ENCODE data around the gene SYNPO2L. TPM values are rescaled to one million over a fixed set of nuclear protein-coding genes. Genes with fewer than 3 reads are reported as not detected.
"Not testable (repeated sequence)": the region's sequence is repeated elsewhere in the genome, so short reads cannot be mapped to it uniquely, and the experiment has no call there.

SYNPO2L gene
- total RNA-seq (not detected), polyA plus RNA-seq (under 1 TPM in 2 of 3 donors, not detected in 1; 0.12 to 0.23 TPM)

DNA sequence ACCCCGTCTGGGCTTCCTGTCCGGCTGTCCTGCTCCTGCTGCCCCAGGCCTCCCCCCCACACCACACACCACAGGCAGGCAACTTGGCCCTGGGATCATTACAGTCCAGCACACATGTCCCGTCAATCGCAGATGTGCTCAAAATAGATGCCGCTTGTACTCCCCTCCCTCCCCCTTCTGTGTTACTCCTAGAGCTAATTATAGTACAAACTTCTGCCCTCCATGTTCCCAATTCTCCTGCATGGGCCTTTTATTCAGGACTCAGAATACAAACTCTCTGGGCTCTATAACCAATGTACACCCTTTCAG, at the start of gene SYNPO2L:
SYNPO2L (minus strand) TSS at position 40 of the 309 bp plus-strand sequence. CDS start 107 bp downstream, outside the sequence.
- H3K9me3 ChIP-seq, result no peaks in the 10 kb centered on the region
- no peak for DNase-seq
- peaks cover 0 to 12% (median 7%) of the 10 kb centered on the region in 4 donors for H3K4me1 ChIP-seq
- intact Hi-C loops (cut with DNase I), result no loop called here
- no peaks in the 10 kb centered on the region for H3K36me3 ChIP-seq
- H3K27ac ChIP-seq, result peak within 1 kb of the TSS in 1 of 4 donors; percentile 52
- H3K27me3 ChIP-seq, result no peaks in the 10 kb centered on the region
- no peak for TF ChIP-seq POLR2A (IDR thresholded peaks at IDR 0.05)
- TF ChIP-seq, protein P1, sequence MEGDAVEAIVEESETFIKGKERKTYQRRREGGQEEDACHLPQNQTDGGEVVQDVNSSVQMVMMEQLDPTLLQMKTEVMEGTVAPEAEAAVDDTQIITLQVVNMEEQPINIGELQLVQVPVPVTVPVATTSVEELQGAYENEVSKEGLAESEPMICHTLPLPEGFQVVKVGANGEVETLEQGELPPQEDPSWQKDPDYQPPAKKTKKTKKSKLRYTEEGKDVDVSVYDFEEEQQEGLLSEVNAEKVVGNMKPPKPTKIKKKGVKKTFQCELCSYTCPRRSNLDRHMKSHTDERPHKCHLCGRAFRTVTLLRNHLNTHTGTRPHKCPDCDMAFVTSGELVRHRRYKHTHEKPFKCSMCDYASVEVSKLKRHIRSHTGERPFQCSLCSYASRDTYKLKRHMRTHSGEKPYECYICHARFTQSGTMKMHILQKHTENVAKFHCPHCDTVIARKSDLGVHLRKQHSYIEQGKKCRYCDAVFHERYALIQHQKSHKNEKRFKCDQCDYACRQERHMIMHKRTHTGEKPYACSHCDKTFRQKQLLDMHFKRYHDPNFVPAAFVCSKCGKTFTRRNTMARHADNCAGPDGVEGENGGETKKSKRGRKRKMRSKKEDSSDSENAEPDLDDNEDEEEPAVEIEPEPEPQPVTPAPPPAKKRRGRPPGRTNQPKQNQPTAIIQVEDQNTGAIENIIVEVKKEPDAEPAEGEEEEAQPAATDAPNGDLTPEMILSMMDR (IDR thresholded peaks at IDR 0.05), result no peak
- no peak for TF ChIP-seq POLR2AphosphoS5 (IDR thresholded peaks at IDR 0.05)
- H3K4me3 ChIP-seq, result no peak within 1 kb of the TSS
- 77 to 89% methylated on average over 5 of the region's 5 CpGs for WGBS, 2 donors

- intact Hi-C loops (cut with DNase I), result not testable (repeated sequence)
Observed at GRCh38 chr10:73703924-73704323, 48.1 kb upstream of the SYNPO2L start.

GRCh38 chr10:73698819-73699218, 43.0 kb upstream of the SYNPO2L start:
- H3K4me3 ChIP-seq; H3K36me3 ChIP-seq; intact Hi-C loops (cut with DNase I); H3K27ac ChIP-seq; DNase-seq; H3K4me1 ChIP-seq; H3K27me3 ChIP-seq; H3K9me3 ChIP-seq: not testable (repeated sequence)
- 91 to 93% methylated on average over 2 of the region's 2 CpGs for WGBS, 2 donors

More at GRCh38 chr10:73703924-73704323, 48.1 kb upstream of the SYNPO2L start:
- H3K36me3 ChIP-seq, H3K27ac ChIP-seq, H3K4me3 ChIP-seq, H3K27me3 ChIP-seq, H3K9me3 ChIP-seq, H3K4me1 ChIP-seq, DNase-seq: not testable (repeated sequence)

GRCh38 chr10:73697675-73698159, 41.9 kb upstream of the SYNPO2L start, which contains the start of gene AGAP5:
TSS of gene AGAP5 (minus strand) at chr10:73698109. CDS start at chr10:73697755, 354 bp downstream.
- H3K27me3 ChIP-seq; H3K4me3 ChIP-seq; H3K9me3 ChIP-seq; DNase-seq; H3K4me1 ChIP-seq; intact Hi-C loops (cut with DNase I); H3K36me3 ChIP-seq; H3K27ac ChIP-seq: not testable (repeated sequence)
- WGBS, 2 donors, result 97 to 99% methylated on average over 16 of the region's 16 CpGs

GRCh38 chr10:73695302-73695701, 39.5 kb upstream of the SYNPO2L start:
- H3K4me3 ChIP-seq, result not testable (repeated sequence)

GRCh38 chr10:73690755-73691154, 34.9 kb upstream of the SYNPO2L start:
- H3K36me3 ChIP-seq; H3K4me3 ChIP-seq; H3K27ac ChIP-seq; H3K9me3 ChIP-seq; DNase-seq; H3K27me3 ChIP-seq; intact Hi-C loops (cut with DNase I); H3K4me1 ChIP-seq: not testable (repeated sequence)
- WGBS, 2 donors, result 96 to 98% methylated on average over 6 of the region's 6 CpGs

More at GRCh38 chr10:73695302-73695701, 39.5 kb upstream of the SYNPO2L start:
- intact Hi-C loops (cut with DNase I); H3K27ac ChIP-seq; H3K4me1 ChIP-seq; H3K27me3 ChIP-seq; DNase-seq; H3K9me3 ChIP-seq; H3K36me3 ChIP-seq: not testable (repeated sequence)

DNA sequence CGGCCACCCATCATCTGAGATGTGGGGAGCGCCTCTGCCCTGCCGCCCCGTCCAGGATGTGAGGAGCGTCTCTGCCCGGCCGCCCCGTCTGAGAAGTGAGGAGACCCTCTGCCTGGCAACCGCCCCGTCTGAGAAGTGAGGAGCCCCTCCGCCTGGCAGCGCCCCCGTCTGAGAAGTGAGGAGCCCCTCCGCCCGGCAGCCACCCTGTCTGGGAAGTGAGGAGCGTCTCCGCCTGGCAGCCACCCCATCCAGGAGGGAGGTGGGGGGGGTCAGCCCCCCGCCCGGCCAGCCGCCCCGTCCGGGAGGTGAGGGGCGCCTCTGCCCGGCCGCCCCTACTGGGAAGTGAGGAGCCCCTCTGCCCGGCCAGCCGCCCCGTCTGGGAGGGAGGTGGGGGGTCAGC, 33.8 kb upstream of the SYNPO2L start:
- H3K4me3 ChIP-seq; H3K36me3 ChIP-seq; H3K27ac ChIP-seq; H3K27me3 ChIP-seq; intact Hi-C loops (cut with DNase I); H3K9me3 ChIP-seq; H3K4me1 ChIP-seq; DNase-seq: not testable (repeated sequence)
- 98% methylated on average over 27 to 28 of the region's 28 CpGs for WGBS, 2 donors

GRCh38 chr10:73687641-73688040, 31.8 kb upstream of the SYNPO2L start:
- H3K36me3 ChIP-seq; H3K4me1 ChIP-seq; H3K27ac ChIP-seq; DNase-seq; H3K9me3 ChIP-seq; H3K27me3 ChIP-seq; H3K4me3 ChIP-seq; intact Hi-C loops (cut with DNase I): not testable (repeated sequence)
- whole genome bisulfite sequencing, 2 donors, result 87 to 92% methylated on average over 1 of the region's 1 CpG

- H3K36me3 ChIP-seq; H3K27ac ChIP-seq; H3K9me3 ChIP-seq; H3K27me3 ChIP-seq; intact Hi-C loops (cut with DNase I); DNase-seq; H3K4me3 ChIP-seq; H3K4me1 ChIP-seq: not testable (repeated sequence)
- WGBS, 2 donors, result 92% methylated on average over 14 of the region's 20 CpGs
Observed at GRCh38 chr10:73674546-73674945, 18.7 kb upstream of the SYNPO2L start.

DNA sequence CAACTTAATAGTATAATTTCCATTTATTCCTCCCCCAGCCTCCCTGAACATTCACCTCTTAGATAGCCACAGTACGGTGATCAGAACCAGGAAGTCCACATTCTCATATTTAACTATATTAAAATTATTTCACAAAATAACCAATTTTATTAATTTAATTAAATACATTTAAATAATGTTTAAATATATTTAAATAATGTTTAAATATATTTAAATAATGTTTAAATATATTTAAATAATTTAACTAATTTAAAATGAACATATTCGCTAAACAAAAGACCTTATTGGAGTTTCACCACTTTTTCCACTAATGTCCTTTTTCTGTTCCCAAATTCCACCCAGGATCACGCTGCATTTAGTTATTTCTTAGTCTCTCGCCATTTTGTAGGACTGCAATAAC, 12.5 kb upstream of the SYNPO2L start:
- H3K9me3 ChIP-seq; H3K4me1 ChIP-seq; H3K36me3 ChIP-seq; intact Hi-C loops (cut with DNase I); DNase-seq; H3K4me3 ChIP-seq; H3K27me3 ChIP-seq; H3K27ac ChIP-seq: not testable (repeated sequence)
- 96 to 98% methylated on average over 3 of the region's 4 CpGs for WGBS, 2 donors

- H3K4me1 ChIP-seq; H3K4me3 ChIP-seq; DNase-seq; intact Hi-C loops (cut with DNase I); H3K27ac ChIP-seq; H3K27me3 ChIP-seq; H3K9me3 ChIP-seq; H3K36me3 ChIP-seq: not testable (repeated sequence)
- 68 to 78% methylated on average over 4 of the region's 5 CpGs for WGBS, 2 donors
Observed at GRCh38 chr10:73666153-73666809, 10.5 kb upstream of the SYNPO2L start.

DNA sequence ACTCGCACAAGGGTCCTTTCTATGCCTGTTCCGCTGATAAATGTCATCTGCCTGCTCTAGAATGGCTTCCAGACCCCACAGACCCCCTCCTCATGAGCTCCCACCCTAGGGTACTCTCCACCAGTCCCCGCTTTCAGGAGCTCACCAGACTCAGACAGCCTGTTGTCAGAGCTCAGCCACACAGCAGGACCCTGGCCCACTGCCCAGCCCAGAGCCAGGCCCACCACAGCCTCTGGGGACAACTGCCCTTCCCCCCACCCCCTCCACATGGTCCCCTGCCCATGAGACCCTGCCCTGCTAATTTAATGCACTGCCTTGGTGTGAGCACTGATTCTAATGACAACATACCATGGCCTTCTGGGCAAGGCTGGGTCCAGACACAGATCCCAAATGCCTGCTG, 9.8 kb upstream of the SYNPO2L start:
- intact Hi-C loops (cut with DNase I); H3K4me1 ChIP-seq; H3K27ac ChIP-seq; H3K4me3 ChIP-seq; H3K36me3 ChIP-seq; H3K9me3 ChIP-seq; H3K27me3 ChIP-seq; DNase-seq: not testable (repeated sequence)
- WGBS, 2 donors, result 89 to 95% methylated on average over 3 of the region's 3 CpGs
